ENCODE results near the gene LGALS3.

Gene LGALS3

GRCh38 chr14:55136241-55136640, 7.2 kb downstream of the LGALS3 start:
- TF ChIP-seq SIN3A (IDR thresholded peaks at IDR 0.05; ENCODE audit: borderline replicate concordance, insufficient read depth, low read length) (no peak), TAF1 (IDR thresholded peaks at IDR 0.05; ENCODE audit: borderline replicate concordance, insufficient read depth, low read length) (no peak), REST (IDR thresholded peaks at IDR 0.05; ENCODE audit: insufficient read depth in 1 of 2, low read depth in 2 of 2, low read length in 2 of 2) (no peak), POLR2AphosphoS5 (IDR thresholded peaks at IDR 0.05; ENCODE audit: low read depth, low read length) (no peak), FOXP2 (optimal IDR thresholded peaks at IDR 0.05; ENCODE audit: borderline replicate concordance, extremely low read depth, extremely low read length, insufficient read depth) (no peak)

GRCh38 chr14:55136885-55137786, 8.1 kb downstream of the LGALS3 start:
- TF ChIP-seq POLR2AphosphoS5 (IDR thresholded peaks at IDR 0.05; ENCODE audit: low read depth, low read length) (no peak), FOXP2 (optimal IDR thresholded peaks at IDR 0.05; ENCODE audit: borderline replicate concordance, extremely low read depth, extremely low read length, insufficient read depth) (no peak), TAF1 (IDR thresholded peaks at IDR 0.05; ENCODE audit: borderline replicate concordance, insufficient read depth, low read length) (no peak), REST (IDR thresholded peaks at IDR 0.05; ENCODE audit: insufficient read depth in 1 of 2, low read depth in 2 of 2, low read length in 2 of 2) (no peak), SIN3A (IDR thresholded peaks at IDR 0.05; ENCODE audit: borderline replicate concordance, insufficient read depth, low read length) (no peak)

GRCh38 chr14:55138091-55138490, 9.0 kb downstream of the LGALS3 start:
- TF ChIP-seq FOXP2 (optimal IDR thresholded peaks at IDR 0.05; ENCODE audit: borderline replicate concordance, extremely low read depth, extremely low read length, insufficient read depth), result no peak
- no peak for TF ChIP-seq REST (IDR thresholded peaks at IDR 0.05; ENCODE audit: insufficient read depth in 1 of 2, low read depth in 2 of 2, low read length in 2 of 2)
- no peak for TF ChIP-seq TAF1 (IDR thresholded peaks at IDR 0.05; ENCODE audit: borderline replicate concordance, insufficient read depth, low read length)
- no peak for TF ChIP-seq POLR2AphosphoS5 (IDR thresholded peaks at IDR 0.05; ENCODE audit: low read depth, low read length)
- no peak for TF ChIP-seq SIN3A (IDR thresholded peaks at IDR 0.05; ENCODE audit: borderline replicate concordance, insufficient read depth, low read length)

GRCh38 chr14:55139141-55139540, 10.1 kb downstream of the LGALS3 start:
- TF ChIP-seq FOXP2 (optimal IDR thresholded peaks at IDR 0.05; ENCODE audit: borderline replicate concordance, extremely low read depth, extremely low read length, insufficient read depth) (no peak), POLR2AphosphoS5 (IDR thresholded peaks at IDR 0.05; ENCODE audit: low read depth, low read length) (no peak), REST (IDR thresholded peaks at IDR 0.05; ENCODE audit: insufficient read depth in 1 of 2, low read depth in 2 of 2, low read length in 2 of 2) (no peak), TAF1 (IDR thresholded peaks at IDR 0.05; ENCODE audit: borderline replicate concordance, insufficient read depth, low read length) (no peak), SIN3A (IDR thresholded peaks at IDR 0.05; ENCODE audit: borderline replicate concordance, insufficient read depth, low read length) (no peak)
